NB4 (cell line): Measurements from ENCODE around the gene OR4K5.
"Not testable (repeated sequence)": the region's sequence is repeated elsewhere in the genome, so short reads cannot be mapped to it uniquely, and the experiment has no call there.

Source experiments
- MYC ChIP-seq: IDR thresholded peaks from 2 replicates; pipeline ENCODE4 v1.6.1; 2011; ENCODE audit warnings: low read depth, low read length
- TF ChIP-seq, protein P1 (sequence below): IDR thresholded peaks from 2 replicates; pipeline ENCODE4 v1.6.1; 2011; ENCODE audit warnings: low read depth, low read length
- TF ChIP-seq, protein P2 (sequence below): IDR thresholded peaks from one replicate; pipeline ENCODE4 v1.5.1; 2012; ENCODE audit warnings: low read depth, low read length

DNA sequence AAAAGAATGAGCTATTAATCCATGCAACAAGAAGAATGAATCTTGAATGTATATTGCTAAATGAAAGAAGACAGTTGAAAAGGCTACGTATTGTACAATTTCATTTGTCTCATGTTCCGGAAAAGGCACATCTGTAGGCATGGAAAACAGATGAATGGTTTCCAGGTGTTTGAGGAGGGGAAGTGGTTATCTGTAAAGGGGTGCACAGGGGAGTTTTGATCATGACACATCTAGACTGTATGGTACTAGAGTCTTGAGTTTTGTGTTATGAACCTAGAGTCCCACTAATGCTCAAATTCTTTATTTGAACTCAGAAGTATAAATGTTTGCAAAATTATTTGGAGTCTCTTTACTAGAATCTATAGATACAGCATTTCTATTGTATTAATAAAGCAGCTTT, 49.3 kb downstream of the OR4K5 start:
- TF ChIP-seq MYC: not testable (repeated sequence)
- TF ChIP-seq, protein P1, sequence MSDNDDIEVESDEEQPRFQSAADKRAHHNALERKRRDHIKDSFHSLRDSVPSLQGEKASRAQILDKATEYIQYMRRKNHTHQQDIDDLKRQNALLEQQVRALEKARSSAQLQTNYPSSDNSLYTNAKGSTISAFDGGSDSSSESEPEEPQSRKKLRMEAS: not testable (repeated sequence)
- TF ChIP-seq, protein P2, sequence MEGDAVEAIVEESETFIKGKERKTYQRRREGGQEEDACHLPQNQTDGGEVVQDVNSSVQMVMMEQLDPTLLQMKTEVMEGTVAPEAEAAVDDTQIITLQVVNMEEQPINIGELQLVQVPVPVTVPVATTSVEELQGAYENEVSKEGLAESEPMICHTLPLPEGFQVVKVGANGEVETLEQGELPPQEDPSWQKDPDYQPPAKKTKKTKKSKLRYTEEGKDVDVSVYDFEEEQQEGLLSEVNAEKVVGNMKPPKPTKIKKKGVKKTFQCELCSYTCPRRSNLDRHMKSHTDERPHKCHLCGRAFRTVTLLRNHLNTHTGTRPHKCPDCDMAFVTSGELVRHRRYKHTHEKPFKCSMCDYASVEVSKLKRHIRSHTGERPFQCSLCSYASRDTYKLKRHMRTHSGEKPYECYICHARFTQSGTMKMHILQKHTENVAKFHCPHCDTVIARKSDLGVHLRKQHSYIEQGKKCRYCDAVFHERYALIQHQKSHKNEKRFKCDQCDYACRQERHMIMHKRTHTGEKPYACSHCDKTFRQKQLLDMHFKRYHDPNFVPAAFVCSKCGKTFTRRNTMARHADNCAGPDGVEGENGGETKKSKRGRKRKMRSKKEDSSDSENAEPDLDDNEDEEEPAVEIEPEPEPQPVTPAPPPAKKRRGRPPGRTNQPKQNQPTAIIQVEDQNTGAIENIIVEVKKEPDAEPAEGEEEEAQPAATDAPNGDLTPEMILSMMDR: not testable (repeated sequence)
